Measurements from ENCODE around the gene SLC37A1.

DNA sequence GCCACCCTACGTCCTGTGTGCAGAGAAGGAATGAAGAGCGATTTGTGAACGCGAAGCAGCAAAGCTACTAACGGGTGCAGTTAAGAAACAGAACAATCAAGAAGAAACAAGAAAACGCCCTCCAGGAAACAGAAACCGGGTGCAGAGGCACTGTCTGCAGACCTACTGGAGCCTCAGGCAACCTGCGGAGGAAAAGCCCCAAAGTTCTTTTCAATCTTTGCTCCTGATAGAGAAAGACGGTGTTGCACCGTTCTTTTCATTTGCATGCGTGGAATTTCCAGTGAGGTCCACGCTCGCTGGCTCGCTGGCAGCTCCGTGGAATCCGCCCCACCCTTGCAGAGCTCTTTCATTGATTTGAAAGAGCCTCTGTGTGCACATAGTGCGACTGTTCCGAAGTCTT lies 102.8 kb downstream of the SLC37A1 start:
- TF ChIP-seq SIN3A (IDR thresholded peaks at IDR 0.05; ENCODE audit: borderline replicate concordance, insufficient read depth, low read length) (no peak), REST (IDR thresholded peaks at IDR 0.05; ENCODE audit: insufficient read depth in 1 of 2, low read depth in 2 of 2, low read length in 2 of 2) (no peak), TAF1 (IDR thresholded peaks at IDR 0.05; ENCODE audit: borderline replicate concordance, insufficient read depth, low read length) (no peak), POLR2AphosphoS5 (IDR thresholded peaks at IDR 0.05; ENCODE audit: low read depth, low read length) (no peak), FOXP2 (optimal IDR thresholded peaks at IDR 0.05; ENCODE audit: borderline replicate concordance, extremely low read depth, extremely low read length, insufficient read depth) (no peak)
